Fibroblast of the conjunctiva (primary cell): Measurements from ENCODE around the gene INSM1.

Experiments
- DNase-seq: peaks from one replicate; pipeline ENCODE4 v3.0.0-alpha.2; 2010; ENCODE audit warnings: low read depth

The INSM1 gene

GRCh38 chr20:20362774-20363433 lies 5.0 kb upstream of the INSM1 start:
- no peak for DNase-seq

GRCh38 chr20:20363434-20363798 lies 4.5 kb upstream of the INSM1 start:
- DNase-seq, result no peak

- DNase-seq, result no peak
Measured at GRCh38 chr20:20363799-20364592, 3.9 kb upstream of the INSM1 start.

- DNase-seq, result no peak
Measured at GRCh38 chr20:20364593-20365479, 3.1 kb upstream of the INSM1 start.

- no peak for DNase-seq
Measured at GRCh38 chr20:20365480-20366161, 2.3 kb upstream of the INSM1 start.

GRCh38 chr20:20366551-20366875 lies 1.4 kb upstream of the INSM1 start:
- DNase-seq, result no peak

GRCh38 chr20:20366876-20367574 lies 879 bp upstream of the INSM1 start:
- no peak for DNase-seq

- DNase-seq, result no peak
Measured at GRCh38 chr20:20368418-20369249, 730 bp downstream of the INSM1 start.

GRCh38 chr20:20369250-20370093 lies 1.6 kb downstream of the INSM1 start:
- no peak for DNase-seq

GRCh38 chr20:20370094-20370575 lies 2.2 kb downstream of the INSM1 start:
- no peak for DNase-seq

- DNase-seq, result no peak
Measured at GRCh38 chr20:20371083-20371482, 3.2 kb downstream of the INSM1 start.

- no peak for DNase-seq
Measured at GRCh38 chr20:20371681-20372080, 3.8 kb downstream of the INSM1 start.

GRCh38 chr20:20373091-20373571 lies 5.2 kb downstream of the INSM1 start:
- no peak for DNase-seq

GRCh38 chr20:20375862-20376261 lies 8.0 kb downstream of the INSM1 start:
- no peak for DNase-seq

- no peak for DNase-seq
Measured at GRCh38 chr20:20386192-20386591, 18.3 kb downstream of the INSM1 start.

- DNase-seq, result no peak
Measured at GRCh38 chr20:20390393-20390792, 22.5 kb downstream of the INSM1 start.

GRCh38 chr20:20391115-20391514 lies 23.2 kb downstream of the INSM1 start:
- DNase-seq, result no peak

- DNase-seq, result no peak
Measured at GRCh38 chr20:20391766-20392165, 23.9 kb downstream of the INSM1 start.
